Right atrium auricular region (tissue), 2 donors: ENCODE results near the gene SUFU. TPM values are rescaled to one million over a fixed set of nuclear protein-coding genes. Genes with fewer than 3 reads are reported as not detected.

Experiments
- DNase-seq: peaks from one replicate; pipeline ENCODE4 v3.0.0-alpha.2; 2019; ENCODE audit warnings: low spot score
- H3K27ac ChIP-seq, 2 donors: fragments of 200-600 bp; sonication (generic); 1 replicate in 1 of 2; 2 replicates in 1 of 2; pipeline ENCODE4 v1.5.1; 2016 to 2019
- H3K27me3 ChIP-seq, 2 donors: fragments of 200-600 bp; sonication (generic); one replicate each; pipeline versions ENCODE4 v1.5.1 to v1.6.0; 2017 to 2019
- H3K36me3 ChIP-seq: fragments of 200-600 bp; sonication (generic); one replicate; pipeline ENCODE4 v1.5.1; 2016
- H3K4me1 ChIP-seq, 2 donors: fragments of 200-600 bp; sonication (generic); one replicate each; pipeline versions ENCODE4 v1.5.1 to v1.6.0; 2017 to 2019
- H3K4me3 ChIP-seq, 2 donors: fragments of 200-600 bp; sonication (generic); 1 replicate in 1 of 2; 2 replicates in 1 of 2; pipeline ENCODE4 v1.5.1; 2017 to 2019; ENCODE audit warnings: mild to moderate bottlenecking in 1 of 2, moderate library complexity in 1 of 2
- H3K9me3 ChIP-seq, 2 donors: fragments of 200-600 bp; sonication (generic); one replicate each; pipeline ENCODE4 v1.5.1; 2019
- total RNA-seq, 2 donors: library from RNA; depleted of rRNA; stranded (reverse); fragments of >200 nt; gene quantifications; one replicate each; pipeline ENCODE4 v1.1.0, GENCODE V29; 2016
- TF ChIP-seq, protein P1 (sequence below), 2 donors: fragments of 200-600 bp; sonication (generic); IDR thresholded peaks; one replicate each; pipeline ENCODE4 v1.5.1; 2019; ENCODE audit warnings: antibody characterized with exemption in 2 of 2

SUFU gene
- total RNA-seq, 2 donors from 2014 or later, result 4.9 to 6.4 TPM

DNA sequence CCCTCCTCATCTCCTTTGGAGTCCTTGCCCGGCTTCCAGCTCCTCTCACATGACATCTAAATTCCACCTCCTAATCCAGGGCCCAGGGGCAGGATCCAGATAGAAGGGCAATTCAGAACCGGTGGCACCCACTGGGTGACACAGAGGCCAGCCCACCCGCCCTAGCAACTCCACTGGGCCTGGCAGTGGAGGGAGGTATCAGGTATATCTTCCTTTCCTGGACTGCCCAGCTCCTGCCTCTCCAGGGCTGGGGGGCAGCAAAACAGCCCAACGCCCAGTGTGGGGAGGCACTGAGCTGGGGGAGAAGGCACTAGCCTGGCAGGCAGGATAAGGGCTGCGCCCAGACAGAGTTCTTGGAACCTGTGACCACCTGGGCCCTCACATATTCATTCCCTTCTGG is 130.1 kb downstream of the SUFU start:
- no peak for DNase-seq
- peaks cover 0 to 59% of the 10 kb centered on the region in 2 donors for H3K4me1 ChIP-seq
- H3K36me3 ChIP-seq, result no peaks in the 10 kb centered on the region
- no peaks in the 10 kb centered on the region for H3K9me3 ChIP-seq
- TF ChIP-seq, protein P1, sequence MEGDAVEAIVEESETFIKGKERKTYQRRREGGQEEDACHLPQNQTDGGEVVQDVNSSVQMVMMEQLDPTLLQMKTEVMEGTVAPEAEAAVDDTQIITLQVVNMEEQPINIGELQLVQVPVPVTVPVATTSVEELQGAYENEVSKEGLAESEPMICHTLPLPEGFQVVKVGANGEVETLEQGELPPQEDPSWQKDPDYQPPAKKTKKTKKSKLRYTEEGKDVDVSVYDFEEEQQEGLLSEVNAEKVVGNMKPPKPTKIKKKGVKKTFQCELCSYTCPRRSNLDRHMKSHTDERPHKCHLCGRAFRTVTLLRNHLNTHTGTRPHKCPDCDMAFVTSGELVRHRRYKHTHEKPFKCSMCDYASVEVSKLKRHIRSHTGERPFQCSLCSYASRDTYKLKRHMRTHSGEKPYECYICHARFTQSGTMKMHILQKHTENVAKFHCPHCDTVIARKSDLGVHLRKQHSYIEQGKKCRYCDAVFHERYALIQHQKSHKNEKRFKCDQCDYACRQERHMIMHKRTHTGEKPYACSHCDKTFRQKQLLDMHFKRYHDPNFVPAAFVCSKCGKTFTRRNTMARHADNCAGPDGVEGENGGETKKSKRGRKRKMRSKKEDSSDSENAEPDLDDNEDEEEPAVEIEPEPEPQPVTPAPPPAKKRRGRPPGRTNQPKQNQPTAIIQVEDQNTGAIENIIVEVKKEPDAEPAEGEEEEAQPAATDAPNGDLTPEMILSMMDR (IDR thresholded peaks at IDR 0.05), result no peak
- no peaks in the 10 kb centered on the region for H3K27me3 ChIP-seq
- no peak overlapping the region for H3K4me3 ChIP-seq
- H3K27ac ChIP-seq, result peak overlapping the region; percentile 56 to 80

GRCh38 chr10:102634686-102635085 is 130.9 kb downstream of the SUFU start:
- peak overlapping the region in 1 of 2 donors; percentile 80 for H3K27ac ChIP-seq
- no peak for DNase-seq
- H3K27me3 ChIP-seq, result no peaks in the 10 kb centered on the region
- H3K4me3 ChIP-seq, result no peak overlapping the region
- TF ChIP-seq, protein P1 (IDR thresholded peaks at IDR 0.05), result no peak
- H3K36me3 ChIP-seq, result no peaks in the 10 kb centered on the region
- H3K4me1 ChIP-seq, result peaks cover 0 to 50% of the 10 kb centered on the region in 2 donors
- no peaks in the 10 kb centered on the region for H3K9me3 ChIP-seq

- Histone ChIP-seq H3K9me3 (no peaks in the 10 kb centered on the region), H3K4me1 (peaks cover 0 to 45% of the 10 kb centered on the region in 2 donors), H3K27ac (peak overlapping the region in 1 of 2 donors; percentile 80), H3K4me3 (no peak overlapping the region), H3K27me3 (no peaks in the 10 kb centered on the region), H3K36me3 (no peaks in the 10 kb centered on the region)
- no peak for DNase-seq
- TF ChIP-seq, protein P1 (IDR thresholded peaks at IDR 0.05), result no peak
These were observed 131.6 kb downstream of the SUFU start for GRCh38 chr10:102635377-102635776.

DNA sequence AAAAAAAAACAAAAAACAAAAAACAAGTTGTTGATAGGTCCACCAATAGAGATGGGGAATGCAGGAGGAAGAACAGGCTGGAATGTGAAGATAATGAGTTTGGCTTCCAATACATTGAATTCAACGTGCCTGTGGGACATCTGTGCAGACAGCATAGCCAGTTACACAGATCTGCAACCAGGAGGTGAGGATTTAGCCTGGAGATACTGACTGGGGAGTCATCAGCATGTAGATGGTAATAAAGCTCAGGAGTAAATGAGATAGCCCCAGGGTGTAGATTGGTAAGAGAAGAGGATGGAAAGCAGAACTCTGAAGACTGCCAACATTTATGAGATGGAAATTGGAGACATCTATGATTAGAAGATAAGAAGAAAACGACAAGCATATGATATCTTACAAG is 135.8 kb downstream of the SUFU start:
- DNase-seq, result no peak
- TF ChIP-seq, protein P1 (IDR thresholded peaks at IDR 0.05), result no peak
- no peaks in the 10 kb centered on the region for H3K27me3 ChIP-seq

GRCh38 chr10:102641402-102641801 is 137.6 kb downstream of the SUFU start:
- H3K9me3 ChIP-seq, result no peaks in the 10 kb centered on the region
- no peaks in the 10 kb centered on the region for H3K27me3 ChIP-seq
- H3K4me3 ChIP-seq, result peak overlapping the region in 1 of 2 donors; percentile 88
- H3K27ac ChIP-seq, result peak overlapping the region; percentile 98 to 100
- DNase-seq, result no peak
- TF ChIP-seq, protein P1 (IDR thresholded peaks at IDR 0.05), result no peak
- peaks cover 0 to 12% of the 10 kb centered on the region in 2 donors for H3K4me1 ChIP-seq
- H3K36me3 ChIP-seq, result no peaks in the 10 kb centered on the region

More for the DNA sequence above, 135.8 kb downstream of the SUFU start:
- peaks cover 0 to 19% of the 10 kb centered on the region in 2 donors for H3K4me1 ChIP-seq
- H3K27ac ChIP-seq, result no peak overlapping the region
- H3K4me3 ChIP-seq, result no peak overlapping the region
- no peaks in the 10 kb centered on the region for H3K9me3 ChIP-seq
- H3K36me3 ChIP-seq, result no peaks in the 10 kb centered on the region
